GM12865 (cell line): ENCODE data around the gene CCDC152.

Source experiments
- DNase-seq: peaks from one replicate; pipeline ENCODE4 v3.0.0; 2010; ENCODE audit warnings: low read depth
- H3K4me3 ChIP-seq: 2 replicates; pipeline ENCODE4 v1.5.1; 2011; ENCODE audit warnings: mild to moderate bottlenecking, low read depth, low read length, control low read depth
- CTCF ChIP-seq: IDR thresholded peaks from 2 replicates; pipeline ENCODE4 v1.5.1; 2011; ENCODE audit warnings: low read length, control low read depth, low read depth, inconsistent platforms; ENCODE audit not compliant: insufficient read depth; ENCODE audit errors: missing control alignments

The CCDC152 gene

GRCh38 chr5:42848545-42848944, 91.9 kb downstream of the CCDC152 start:
- H3K4me3 ChIP-seq = no peak overlapping the region
- TF ChIP-seq CTCF = no peak
- DNase-seq = no peak

GRCh38 chr5:42851481-42851880, 94.9 kb downstream of the CCDC152 start:
- no peak for DNase-seq
- no peak overlapping the region for H3K4me3 ChIP-seq
- no peak for TF ChIP-seq CTCF
